Measurements from ENCODE around the gene KHK.

- TF ChIP-seq, protein P1, sequence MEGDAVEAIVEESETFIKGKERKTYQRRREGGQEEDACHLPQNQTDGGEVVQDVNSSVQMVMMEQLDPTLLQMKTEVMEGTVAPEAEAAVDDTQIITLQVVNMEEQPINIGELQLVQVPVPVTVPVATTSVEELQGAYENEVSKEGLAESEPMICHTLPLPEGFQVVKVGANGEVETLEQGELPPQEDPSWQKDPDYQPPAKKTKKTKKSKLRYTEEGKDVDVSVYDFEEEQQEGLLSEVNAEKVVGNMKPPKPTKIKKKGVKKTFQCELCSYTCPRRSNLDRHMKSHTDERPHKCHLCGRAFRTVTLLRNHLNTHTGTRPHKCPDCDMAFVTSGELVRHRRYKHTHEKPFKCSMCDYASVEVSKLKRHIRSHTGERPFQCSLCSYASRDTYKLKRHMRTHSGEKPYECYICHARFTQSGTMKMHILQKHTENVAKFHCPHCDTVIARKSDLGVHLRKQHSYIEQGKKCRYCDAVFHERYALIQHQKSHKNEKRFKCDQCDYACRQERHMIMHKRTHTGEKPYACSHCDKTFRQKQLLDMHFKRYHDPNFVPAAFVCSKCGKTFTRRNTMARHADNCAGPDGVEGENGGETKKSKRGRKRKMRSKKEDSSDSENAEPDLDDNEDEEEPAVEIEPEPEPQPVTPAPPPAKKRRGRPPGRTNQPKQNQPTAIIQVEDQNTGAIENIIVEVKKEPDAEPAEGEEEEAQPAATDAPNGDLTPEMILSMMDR (IDR thresholded peaks at IDR 0.05; ENCODE audit: low read length), result no peak
- no peak for TF ChIP-seq EZH2 (IDR thresholded peaks at IDR 0.05; ENCODE audit: borderline replicate concordance, low read length)
Measured at GRCh38 chr2:27053321-27053720, 33.3 kb upstream of the KHK start.

Data from OCI-LY1 (cell line).